GM12864 (cell line): ENCODE measurements around the gene CPNE6.

ENCODE experiments used
- DNase-seq: peaks from one replicate; pipeline ENCODE4 v3.0.0-alpha.2; 2011; ENCODE audit warnings: low read depth
- H3K4me3 ChIP-seq: 2 replicates; pipeline ENCODE4 v1.5.1; 2011; ENCODE audit warnings: mild to moderate bottlenecking, low read depth, low read length, control low read depth
- TF ChIP-seq, protein P1 (sequence below): IDR thresholded peaks from 2 replicates; pipeline ENCODE4 v1.5.1; 2011; ENCODE audit warnings: low read depth, mild to moderate bottlenecking, moderate library complexity, low read length, control low read depth, inconsistent platforms; ENCODE audit errors: missing control alignments

CPNE6 gene

DNA sequence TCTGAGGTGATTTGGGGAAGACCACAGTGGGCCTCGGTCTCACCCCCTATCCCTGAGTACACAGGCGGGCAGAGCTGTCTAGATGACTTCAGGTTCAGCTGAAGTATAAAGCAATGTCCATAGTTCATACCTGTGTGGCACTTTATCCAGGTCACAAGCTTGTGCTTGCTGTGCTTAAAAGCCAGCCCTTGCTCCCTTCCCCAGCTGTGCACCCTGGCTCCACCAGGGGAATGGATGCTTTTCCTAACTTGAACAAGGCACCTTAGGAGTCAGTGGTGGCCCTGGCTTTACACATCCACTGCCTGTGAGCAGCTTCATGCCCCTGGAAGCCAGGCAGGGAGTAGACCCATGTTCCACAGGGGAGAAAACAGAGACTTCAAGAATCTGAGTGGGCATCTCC, 14.1 kb upstream of the CPNE6 start:
- TF ChIP-seq, protein P1, sequence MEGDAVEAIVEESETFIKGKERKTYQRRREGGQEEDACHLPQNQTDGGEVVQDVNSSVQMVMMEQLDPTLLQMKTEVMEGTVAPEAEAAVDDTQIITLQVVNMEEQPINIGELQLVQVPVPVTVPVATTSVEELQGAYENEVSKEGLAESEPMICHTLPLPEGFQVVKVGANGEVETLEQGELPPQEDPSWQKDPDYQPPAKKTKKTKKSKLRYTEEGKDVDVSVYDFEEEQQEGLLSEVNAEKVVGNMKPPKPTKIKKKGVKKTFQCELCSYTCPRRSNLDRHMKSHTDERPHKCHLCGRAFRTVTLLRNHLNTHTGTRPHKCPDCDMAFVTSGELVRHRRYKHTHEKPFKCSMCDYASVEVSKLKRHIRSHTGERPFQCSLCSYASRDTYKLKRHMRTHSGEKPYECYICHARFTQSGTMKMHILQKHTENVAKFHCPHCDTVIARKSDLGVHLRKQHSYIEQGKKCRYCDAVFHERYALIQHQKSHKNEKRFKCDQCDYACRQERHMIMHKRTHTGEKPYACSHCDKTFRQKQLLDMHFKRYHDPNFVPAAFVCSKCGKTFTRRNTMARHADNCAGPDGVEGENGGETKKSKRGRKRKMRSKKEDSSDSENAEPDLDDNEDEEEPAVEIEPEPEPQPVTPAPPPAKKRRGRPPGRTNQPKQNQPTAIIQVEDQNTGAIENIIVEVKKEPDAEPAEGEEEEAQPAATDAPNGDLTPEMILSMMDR = no peak
- no peak for DNase-seq
- no peak overlapping the region for H3K4me3 ChIP-seq

DNA sequence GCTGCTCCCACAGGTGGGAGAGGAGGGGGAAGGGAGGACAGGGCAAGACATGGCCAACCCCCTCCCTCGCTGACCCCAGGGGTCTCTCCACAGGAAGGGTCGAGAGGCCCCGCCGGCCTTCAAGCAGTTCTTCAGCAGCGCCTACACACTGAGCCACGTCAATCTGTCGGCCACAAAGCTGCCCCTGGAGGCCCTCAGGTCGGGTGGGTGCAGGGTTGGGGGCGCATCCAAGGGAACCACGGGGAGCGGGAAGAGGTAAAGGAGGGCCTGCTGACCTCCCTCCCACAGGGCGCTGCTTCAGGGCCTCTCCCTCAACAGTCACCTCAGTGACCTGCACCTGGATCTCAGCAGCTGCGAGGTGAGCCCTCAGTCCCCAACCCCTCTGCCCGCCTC, 13.5 kb upstream of the CPNE6 start:
- no peak overlapping the region for H3K4me3 ChIP-seq
- TF ChIP-seq, protein P1 = no peak
- DNase-seq = no peak

DNA sequence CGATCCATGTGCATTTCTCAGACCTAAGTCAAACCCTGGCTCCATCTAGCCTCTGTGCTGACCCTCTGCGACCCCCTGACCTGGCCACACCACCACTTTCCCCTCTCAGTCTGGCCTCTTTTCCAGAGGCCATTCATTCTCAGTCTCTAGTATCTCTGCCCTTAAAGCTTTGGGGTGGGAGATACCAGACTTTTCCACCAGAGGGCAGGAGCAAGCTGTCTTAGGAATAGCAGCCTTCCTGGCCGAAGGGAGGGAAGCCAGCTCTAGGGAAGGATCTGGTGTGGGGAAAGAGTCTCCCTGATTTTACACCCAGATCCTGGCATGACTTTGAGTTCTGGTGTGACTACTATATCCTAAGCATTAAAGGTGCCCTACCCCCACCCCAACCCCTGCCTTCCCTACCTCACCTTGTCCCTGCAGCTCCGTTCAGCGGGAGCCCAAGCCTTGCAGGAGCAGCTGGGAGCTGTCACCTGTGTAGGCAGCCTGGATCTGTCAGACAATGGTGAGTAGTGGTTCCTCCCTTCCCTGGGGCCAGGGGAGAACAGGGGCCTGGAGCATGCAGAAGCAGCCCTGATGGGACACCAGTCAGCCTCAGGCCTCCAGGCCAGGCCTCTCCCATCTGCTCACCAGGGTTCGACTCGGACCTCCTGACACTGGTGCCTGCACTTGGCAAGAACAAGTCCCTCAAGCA, 13.0 kb upstream of the CPNE6 start:
- TF ChIP-seq, protein P1 = peak; percentile 76
- no peak overlapping the region for H3K4me3 ChIP-seq
- DNase-seq = no peak

DNA sequence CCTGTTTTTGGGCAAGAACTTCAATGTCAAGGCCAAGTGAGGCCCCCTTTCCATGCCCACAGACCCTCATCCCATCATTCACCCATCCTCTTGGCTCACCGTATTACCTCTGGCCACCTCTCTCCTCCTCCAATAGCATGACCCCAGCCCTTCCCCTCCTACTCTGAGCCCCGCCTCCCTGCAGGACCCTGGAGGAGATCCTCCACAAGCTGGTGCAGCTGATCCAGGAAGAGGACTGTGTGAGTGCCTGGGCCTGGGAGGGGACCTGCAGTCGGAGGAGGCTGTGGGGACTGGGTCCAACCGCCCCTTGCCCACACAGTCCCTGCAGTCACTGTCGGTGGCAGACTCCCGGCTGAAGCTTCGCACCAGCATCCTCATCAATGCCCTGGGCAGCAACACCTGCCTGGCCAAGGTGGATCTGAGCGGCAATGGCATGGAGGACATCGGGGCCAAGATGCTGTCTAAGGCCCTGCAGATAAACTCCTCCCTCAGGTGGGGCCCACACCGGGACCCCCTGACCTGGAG, 12.3 kb upstream of the CPNE6 start:
- DNase-seq = no peak
- TF ChIP-seq, protein P1 = no peak
- no peak overlapping the region for H3K4me3 ChIP-seq

DNA sequence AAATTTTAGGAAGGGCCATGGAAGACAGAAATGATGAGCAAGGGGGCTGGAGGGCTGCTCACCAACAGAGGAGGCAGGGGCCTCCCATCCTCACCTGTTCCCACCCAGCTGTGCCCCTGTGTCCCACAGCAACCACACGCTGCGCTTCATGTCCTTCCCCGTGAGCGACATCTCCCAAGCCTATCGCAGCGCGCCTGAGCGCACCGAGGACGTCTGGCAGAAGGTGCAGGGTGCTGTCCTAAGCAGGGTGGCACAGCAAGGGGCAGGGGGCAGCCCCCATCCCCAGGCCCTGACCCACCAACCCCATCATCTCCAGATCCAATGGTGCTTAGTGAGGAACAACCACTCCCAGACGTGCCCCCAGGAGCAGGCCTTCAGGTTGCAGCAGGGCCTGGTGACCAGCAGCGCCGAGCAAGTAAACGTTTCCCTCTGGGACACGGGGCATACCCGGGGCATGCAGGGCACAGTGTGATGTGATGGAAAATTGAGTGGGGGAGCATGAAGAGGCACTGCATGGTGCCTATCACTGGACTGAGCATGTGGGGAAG, 11.4 kb upstream of the CPNE6 start:
- TF ChIP-seq, protein P1 = no peak
- DNase-seq = no peak

DNA sequence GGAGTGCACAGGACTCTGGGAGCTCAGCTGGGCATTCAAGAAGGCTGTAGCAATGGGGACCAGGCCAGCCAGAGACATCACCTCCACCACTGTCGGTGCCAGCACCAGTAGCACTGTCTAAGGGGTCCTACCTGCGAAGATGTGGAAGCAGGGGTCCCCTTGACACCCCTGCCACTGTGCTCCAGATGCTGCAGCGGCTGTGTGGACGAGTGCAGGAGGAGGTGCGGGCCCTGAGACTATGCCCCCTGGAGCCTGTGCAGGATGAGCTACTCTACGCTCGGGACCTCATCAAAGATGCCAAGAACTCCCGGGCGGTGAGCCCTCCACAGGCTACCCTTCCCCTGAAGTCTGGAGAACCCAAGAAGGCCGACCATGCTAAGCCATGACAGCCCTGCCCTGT, 10.9 kb upstream of the CPNE6 start:
- no peak overlapping the region for H3K4me3 ChIP-seq
- TF ChIP-seq, protein P1 = no peak
- no peak for DNase-seq

More for the DNA sequence above, 11.4 kb upstream of the CPNE6 start:
- no peak overlapping the region for H3K4me3 ChIP-seq
